SW480 (cell line): Measurements from ENCODE around the gene PACSIN3.
A peak's percentile ranks its signal among the peaks of the same experiment; 100 is the strongest.
"Not testable (repeated sequence)": the region's sequence is repeated elsewhere in the genome, so short reads cannot be mapped to it uniquely, and the experiment has no call there.

ENCODE experiments used
- DNase-seq: peaks from one replicate; pipeline ENCODE4 v3.0.0-alpha.2; 2016; ENCODE audit warnings: low spot score

PACSIN3 gene

DNA sequence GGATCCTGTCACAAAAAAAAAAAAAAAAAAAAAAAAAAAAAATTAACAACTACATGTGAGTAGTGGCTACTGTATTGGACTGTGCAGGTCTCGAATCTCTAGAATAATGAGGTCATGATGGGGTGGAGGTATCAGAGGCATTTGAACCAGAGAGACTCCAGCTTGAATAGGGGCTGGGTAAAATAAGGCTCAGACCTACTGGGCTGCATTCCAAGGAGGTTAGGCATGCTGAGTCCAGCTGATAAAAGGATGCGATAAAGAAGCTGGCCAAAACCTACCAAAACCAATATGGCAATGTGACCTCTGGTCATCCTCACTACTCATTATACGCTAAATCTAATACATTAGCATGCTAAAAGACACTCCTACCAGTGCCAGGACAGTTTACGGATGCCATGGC lies 5.9 kb upstream of the PACSIN3 start:
- no peak for DNase-seq

DNA sequence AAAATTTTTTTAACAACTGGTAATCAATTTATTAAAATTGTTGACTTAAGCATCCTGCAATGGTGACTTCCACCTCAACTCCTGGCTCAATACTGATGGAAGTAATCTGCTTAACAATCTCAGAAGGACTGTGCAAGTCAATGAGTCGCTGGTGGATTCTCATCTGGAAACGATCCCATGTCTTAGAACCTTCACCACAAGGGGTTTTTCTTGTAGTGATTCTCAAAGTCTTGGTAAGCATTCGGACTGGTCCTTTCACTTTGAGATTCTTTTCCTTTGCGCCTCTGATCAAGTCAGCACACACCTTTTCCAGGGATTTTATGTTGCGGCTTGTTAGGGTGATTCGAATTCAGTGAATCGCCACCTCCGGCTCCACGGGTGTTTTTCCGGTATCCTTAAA lies 4.9 kb upstream of the PACSIN3 start:
- DNase-seq = not testable (repeated sequence)

DNA sequence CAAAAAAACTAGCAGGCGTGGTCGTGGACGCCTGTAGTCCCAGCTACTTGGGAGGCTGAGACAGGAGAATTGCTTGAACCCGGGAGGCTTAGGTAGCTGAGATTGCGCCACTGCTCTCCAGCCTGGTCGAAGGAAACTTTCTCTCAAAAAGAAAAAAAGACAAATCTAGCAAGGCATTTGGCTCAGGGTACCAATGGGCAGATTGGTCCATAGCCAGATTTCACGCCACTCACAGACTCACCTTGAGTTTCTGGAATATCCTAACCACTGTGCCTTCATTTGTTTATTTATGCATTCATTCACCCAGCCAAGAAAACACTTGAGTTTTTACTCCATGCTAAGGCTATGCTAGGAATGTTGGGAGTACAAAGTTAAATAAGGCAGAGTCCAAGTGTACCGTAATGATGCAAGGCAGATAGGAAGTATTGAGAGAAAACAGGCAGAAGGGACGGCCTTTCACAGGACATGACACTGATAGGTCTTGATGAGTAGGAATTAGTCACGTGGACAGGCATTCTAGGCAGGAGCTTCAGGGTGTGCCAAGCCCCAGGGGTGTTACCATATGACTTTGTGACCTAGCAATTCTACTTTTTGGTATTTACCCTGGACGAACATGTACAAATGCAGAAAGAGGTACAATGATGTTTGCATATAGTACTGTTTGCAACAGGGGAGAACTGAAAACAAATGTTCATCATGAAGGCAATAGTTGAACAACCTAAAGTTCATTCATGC lies 3.0 kb upstream of the PACSIN3 start:
- DNase-seq = peak; percentile 49

- DNase-seq = no peak
Observed at GRCh38 chr11:47188259-47188658, 2.0 kb upstream of the PACSIN3 start.

GRCh38 chr11:47187723-47188122 lies 1.5 kb upstream of the PACSIN3 start:
- no peak for DNase-seq

DNA sequence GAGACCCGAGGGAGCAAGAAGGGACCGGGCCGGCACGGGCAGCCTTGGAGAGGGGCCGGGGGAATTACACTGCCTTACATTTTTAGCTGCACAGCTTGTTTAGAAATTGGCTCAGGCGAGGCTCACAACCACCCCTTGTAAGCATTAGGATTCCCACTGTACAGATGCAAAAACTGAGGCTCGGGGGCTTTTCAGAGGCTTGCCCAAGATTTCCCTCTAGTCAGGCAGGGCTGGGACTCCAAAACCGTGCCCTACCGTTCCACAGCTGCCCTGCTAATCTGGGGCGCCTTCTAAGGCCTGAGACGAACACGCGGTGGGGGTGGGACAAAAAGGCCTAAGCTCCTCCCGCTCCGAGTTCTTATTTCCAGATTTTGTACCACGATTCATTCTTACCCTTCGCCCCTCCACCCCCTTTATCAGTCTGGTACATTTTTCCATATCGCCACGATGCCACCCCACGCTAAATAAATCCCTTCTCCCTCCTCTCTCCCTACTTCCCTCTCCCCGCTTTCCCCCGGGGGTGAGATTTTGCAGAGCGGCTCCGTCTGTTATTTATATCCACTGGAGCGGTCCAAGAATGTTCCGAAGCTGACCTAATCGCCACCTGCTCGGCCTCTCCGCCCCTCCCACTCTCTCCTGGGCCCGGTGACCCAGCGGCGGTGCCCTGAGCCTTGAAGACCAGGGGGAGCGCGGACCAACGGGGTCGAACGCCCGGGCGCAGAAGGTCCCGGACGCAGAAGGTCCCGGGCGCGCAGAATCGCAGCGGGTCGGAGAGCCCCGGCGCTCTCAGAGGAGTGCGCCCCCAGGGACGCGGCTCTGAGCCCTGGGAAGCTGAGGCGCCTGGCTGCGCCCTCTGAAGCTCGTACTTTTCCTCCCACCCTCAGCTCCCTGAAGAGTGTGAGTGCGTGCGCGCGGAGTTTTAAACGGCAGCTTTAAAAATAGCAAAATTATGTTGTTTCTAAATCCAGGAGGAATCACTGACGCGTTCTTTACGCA lies 764 bp upstream of the PACSIN3 start:
- DNase-seq = no peak

DNA sequence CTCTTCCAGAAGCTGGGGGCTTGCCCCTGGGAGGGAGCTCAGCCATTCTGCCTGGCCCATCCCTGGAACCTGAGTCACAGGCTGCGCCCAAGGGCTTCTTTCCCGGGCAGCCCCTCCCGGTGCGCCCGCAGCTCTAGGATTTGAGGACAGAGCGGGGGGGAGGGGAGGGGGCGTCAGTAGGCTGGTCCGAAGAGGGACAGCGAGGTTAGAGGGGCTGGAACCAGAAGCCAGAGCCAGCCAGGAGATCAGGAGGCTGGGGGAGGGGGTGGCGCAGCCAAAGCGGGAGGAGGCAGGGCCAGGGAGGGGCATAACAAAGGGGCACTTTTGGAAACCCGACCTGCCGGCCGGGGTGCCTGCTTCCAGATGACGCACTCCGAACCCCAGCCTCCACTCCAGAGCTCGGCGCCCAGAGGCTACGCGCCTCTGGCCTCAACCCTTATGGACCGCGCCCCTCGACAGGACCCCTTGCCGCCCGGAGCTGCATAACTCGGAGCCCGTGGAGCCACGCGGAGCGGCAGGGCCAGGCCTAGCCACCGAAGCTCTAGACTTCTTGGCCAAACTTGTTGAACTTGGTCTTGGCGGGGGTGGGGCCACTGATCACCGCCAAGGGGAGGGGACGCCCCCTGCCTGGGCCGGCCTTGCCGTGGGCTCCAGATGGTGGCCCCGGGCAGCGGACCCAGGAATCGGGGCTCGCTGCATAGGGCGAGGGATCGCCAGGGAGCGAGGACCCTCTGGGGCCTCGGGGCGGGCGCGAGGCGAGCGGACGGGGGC lies 744 bp downstream of the PACSIN3 start:
- DNase-seq = peak; percentile 51

DNA sequence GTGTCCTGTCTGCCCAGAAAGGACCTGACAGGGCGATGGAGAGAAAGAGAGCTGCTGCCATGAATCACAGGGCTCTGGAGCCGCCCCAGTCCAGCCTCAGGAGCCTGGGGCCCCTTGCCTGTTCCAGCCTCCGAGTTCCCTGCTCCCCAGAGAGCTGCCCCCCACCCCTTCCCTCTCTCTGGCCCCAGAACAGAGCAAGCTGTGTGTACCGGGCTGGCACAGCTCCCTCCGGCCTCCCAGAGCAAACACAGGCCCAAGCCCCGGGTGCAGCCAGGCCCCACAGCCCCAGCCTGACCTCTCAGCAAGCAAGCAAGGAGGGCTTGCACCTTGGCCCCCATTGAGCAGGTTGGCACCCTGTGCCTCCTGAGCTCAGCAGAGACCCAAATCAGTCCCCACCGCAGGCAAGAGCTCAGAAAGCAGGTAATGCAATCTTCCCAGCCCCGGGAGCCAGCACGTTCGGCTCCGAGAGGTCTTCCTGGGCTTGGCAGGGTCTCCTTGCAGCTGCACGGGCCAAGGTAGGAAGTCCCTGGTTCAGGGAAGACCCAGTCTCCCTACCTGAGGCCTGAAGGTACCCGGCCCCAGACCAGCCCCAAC lies 1.4 kb downstream of the PACSIN3 start:
- no peak for DNase-seq

- DNase-seq = no peak
Observed at GRCh38 chr11:47183969-47184368, 2.3 kb downstream of the PACSIN3 start.

- DNase-seq = no peak
Observed at GRCh38 chr11:47183031-47183856, 3.0 kb downstream of the PACSIN3 start.

- DNase-seq = no peak
Observed at GRCh38 chr11:47182380-47182779, 3.9 kb downstream of the PACSIN3 start.

GRCh38 chr11:47181271-47181670 lies 5.0 kb downstream of the PACSIN3 start:
- DNase-seq = no peak

DNA sequence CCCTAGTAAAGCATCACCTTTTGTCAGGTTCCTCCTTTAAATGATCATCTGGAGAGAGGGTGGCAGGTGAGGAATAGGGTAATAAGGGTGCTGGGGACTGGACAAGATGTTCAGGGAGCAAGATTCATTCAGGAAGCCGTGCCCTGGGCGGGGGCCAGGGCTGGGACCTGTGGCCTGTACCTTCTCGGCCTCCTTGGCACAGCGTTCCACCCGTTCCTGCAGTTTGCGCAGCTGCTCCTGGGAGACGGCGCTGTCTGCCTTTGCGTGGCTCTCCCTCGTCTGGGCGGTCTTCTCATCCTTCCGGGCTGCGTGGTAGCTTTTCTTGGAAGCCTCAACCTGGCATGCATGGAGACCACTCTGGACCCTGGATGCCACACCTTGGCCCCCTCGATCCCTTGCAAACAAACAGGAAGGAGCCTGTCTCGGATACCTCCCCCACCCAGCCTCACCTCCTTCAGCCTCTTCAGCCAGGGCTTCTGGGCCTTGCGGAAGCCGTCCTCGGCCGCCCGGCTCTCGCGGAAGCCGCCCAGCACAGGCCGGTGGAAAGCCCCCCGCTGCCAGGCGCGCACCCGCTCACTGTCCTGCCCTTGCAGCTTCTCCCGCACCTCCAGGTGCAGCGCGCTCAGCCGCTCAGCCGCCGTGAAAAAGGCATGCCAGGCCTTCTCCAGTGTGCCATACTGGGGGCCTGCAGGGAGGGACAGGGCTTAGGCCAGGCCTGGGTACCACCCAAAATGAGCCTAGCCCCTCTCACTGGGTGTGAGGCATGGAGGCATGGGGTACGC lies 6.0 kb downstream of the PACSIN3 start:
- no peak for DNase-seq

DNA sequence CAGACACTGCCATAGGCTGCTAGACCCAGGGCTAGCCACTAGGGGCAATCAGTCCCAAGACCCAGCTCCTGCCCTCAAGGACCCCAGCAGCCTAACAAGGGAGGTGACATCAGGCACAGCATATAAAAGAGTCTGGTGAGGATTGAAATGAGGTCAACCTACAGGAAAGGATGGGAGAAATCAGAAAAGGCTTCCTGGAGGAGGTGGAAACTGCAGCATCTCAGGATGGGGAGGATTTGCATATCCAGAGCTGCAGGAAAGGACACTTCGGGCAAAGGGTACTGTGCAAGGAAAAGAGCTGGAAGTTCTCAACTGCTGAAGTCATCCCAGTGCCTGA lies 6.6 kb downstream of the PACSIN3 start:
- peak; percentile 42 for DNase-seq

DNA sequence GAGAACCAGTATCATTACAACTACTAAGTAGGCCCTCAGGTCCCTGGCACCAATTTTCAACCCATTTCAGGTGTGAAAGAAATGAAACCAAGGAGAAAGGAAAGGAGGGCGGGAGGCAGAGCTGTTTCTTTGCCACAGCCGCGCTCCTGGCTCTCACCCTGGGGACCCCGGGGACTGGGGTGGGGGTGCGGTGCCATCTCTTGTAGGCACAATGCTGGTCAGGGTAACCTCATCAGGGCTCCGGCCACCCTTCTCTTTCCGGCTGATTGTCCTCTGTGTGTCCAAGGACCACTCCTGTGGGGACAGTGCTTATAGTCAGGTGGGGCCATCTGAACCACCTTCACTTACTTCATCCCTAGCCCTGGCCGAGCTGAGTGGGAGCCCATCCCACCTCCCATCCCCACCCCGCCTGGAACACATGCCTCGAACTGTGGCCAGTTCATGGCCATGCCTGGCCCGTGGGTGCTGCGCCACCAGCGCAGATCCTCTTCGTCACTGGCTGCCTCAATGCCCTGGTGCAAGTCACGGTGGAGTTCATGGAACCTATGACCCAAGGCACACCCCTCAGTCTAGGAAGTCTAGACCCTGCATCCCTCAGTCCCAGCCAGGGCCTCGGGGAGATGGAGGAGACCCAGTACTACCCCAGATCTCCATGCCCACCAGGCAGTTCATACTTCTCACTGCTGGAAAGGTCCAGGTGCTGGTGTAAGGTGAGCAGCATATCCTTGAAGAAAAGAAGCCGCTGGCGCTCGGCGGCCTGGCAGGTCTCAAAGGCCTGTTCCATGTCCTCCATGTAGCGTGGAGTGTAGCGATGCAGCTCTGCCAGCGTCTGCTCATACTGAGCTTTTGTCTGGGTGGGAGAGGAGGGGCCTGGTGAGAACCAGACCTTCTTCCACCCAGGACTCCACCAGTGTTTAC lies 7.2 kb downstream of the PACSIN3 start:
- no peak for DNase-seq

DNA sequence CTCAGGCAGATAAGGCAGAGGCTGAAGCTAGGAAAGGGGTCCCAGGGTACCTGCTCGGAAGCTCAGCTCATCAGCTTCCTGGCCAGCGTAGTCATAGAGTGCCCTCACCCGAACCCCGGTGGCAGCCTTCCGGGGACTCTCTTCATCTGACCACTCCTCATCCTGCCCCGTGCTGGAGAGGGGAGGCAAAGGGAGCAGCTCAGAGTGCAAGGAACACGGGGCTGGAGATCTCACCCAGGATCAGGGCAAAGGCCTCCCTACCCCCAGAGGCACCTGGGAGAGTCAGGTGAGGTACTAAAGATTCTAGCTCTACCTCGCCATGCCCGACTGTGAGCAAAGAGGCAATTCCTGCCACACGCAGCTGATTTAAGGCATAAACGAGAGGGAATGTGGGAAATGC lies 7.9 kb downstream of the PACSIN3 start:
- no peak for DNase-seq

- DNase-seq = no peak
Observed at GRCh38 chr11:47177846-47178245, 8.4 kb downstream of the PACSIN3 start.

DNA sequence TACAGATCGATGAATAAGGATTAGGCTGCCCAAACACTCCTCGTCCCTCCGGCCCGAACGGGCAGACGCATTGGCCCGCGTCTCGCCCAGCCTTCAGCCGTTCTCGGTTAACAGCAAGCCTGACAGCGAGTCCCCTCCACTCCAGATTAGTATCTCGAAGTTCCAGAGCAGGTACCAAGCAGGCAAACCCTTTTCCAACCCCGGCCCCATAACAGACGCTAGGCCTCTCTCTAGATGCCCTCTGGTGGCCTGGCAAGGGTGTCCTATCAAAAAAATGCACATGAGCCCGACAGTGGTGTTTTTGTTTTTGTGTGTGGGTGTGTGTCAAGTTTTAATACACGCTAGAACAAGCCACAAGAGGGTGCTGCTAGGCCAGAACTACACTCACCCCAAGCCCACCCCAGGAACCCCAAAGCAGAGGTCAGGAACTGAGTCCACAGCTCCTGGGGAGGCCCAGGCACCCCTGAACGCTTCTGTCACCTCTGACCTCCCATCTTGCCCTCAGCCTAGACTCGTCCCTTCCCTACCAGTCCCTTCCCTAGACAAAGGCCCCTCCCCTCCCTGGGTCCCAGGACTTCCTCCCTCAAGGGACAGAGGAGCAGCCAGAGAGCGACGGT lies 8.9 kb downstream of the PACSIN3 start:
- peak; percentile 93 for DNase-seq
